NCI-H1092 (cell line): Measurements from ENCODE around the gene NIF3L1.
"Not testable (repeated sequence)": the region's sequence is repeated elsewhere in the genome, so short reads cannot be mapped to it uniquely, and the experiment has no call there.

Experiments used
- DNase-seq: peaks from one replicate; lab custom pipeline; 2025; lab: John Stamatoyannopoulos, UW

Gene NIF3L1

DNA sequence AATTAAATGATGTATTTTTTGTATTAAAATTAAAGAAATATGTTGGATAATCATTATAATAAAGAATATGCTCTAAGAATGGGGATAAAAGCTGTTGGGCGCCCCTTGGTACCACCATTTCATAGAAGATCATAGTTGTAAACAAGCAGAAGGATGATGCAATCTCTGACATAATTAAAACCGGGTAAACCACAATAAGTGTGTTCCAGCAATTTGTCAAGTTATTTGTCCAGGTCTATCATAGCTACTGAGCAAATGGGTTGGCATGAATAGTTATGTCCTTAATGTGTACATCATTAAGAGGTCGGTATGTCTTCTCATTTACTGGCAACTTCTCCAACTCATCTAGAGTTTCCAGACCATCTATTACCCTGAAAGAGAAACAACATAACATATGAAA is 18.0 kb upstream of the NIF3L1 start:
- no peak for DNase-seq

GRCh38 chr2:200873560-200873959 is 15.6 kb upstream of the NIF3L1 start:
- DNase-seq: no peak

DNA sequence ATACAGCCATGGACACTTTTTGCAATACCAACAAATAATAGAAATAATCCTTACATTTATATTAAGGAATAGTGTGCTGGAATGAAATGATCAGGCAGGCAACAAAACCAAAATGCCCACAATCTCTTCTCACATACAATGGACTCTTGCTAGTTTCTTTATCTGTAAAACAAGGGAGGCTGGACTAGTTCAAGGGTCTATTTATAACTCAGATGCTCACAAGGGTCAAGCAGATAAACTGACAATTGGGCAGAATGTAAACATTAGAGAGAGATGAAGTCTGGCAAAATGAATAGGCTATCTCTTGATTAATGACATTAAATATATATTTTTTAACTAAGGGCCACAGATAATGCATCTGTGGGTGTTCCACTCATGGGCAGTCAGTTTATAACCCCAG is 11.7 kb upstream of the NIF3L1 start:
- DNase-seq: no peak

DNA sequence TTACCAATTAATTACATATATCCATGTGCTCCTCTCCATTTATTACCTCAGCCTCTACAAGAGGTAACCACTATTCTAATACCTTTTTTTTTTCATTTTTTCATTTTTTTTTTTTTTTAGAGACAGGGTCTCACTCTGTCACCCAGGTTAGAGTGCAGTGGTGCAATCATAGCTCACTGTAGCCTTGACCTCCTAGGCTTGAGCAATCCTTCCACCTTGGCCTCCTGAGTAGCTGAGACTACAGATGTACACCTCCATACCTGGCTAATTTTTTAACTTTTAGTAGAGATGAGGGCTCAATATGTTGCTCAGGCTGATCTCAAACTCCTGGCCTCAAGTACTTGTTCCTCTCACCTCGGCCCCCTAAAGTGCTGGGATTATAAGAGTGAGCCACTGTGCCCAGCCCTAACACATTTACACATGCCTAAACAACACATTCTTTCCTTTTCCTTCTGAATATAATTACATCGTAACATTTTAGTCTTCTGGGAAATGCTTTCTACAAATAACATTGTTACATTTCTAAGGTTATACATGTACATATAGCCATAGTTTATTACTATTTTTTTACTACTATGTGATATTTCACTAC is 10.8 kb upstream of the NIF3L1 start:
- DNase-seq: no peak

- DNase-seq: not testable (repeated sequence)
Observed at GRCh38 chr2:200881715-200882249, 7.4 kb upstream of the NIF3L1 start.

DNA sequence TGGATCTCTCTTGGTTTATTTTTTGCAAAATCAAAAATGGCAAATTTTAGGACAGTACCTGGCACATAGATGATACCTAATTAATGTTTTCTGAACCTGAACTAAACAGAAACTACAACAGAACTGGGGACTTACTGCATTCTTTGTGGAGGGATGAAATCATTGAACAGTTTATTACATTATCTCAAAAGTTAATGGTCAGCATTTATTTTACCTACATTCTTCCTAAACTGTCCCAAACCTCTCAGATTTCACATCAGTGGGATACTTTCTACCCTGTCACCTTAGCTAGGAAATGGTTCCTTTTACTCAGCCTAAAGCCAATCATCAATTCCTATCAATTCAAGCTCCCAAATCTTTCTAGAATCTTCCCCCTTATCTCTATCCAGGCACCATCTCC is 10.3 kb downstream of the NIF3L1 start:
- DNase-seq: no peak

DNA sequence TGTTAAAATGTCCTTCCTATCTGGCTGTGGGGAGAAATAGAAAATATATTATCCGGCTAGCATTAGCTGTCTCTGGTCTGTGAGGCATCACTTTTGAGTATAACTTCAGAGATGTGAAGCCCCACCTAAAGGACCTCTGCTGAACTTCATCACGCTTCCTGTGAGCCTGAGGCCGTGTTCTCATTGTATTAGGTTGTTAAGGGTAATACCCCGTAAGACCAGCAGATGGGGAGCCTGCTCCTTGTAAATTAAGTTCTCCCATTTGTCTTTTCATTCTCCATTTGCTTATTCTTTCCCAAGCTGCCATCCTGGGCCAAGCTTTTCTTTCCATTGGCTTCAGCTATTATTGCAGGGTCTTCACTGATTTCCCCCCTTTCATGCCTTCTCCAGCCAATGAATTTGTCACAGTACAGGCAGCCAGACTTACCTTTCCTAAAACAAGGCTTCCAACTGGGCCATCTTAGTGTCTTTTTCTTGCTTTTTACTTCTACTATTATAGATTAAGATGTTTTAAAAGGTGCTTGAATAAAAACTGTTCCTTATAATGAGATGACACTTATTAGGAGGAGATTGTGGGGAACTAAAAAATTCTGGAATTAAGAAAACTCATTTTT is 12.4 kb downstream of the NIF3L1 start:
- peak; percentile 6 for DNase-seq

- DNase-seq: peak; percentile 1
Observed at GRCh38 chr2:200905618-200906296, 16.6 kb downstream of the NIF3L1 start.

- DNase-seq: no peak
Observed at GRCh38 chr2:200909958-200910357, 20.8 kb downstream of the NIF3L1 start.

- no peak for DNase-seq
Observed at GRCh38 chr2:200913654-200914053, 24.5 kb downstream of the NIF3L1 start.

- no peak for DNase-seq
Observed at GRCh38 chr2:200922439-200922838, 33.3 kb downstream of the NIF3L1 start.

- no peak for DNase-seq
Observed at GRCh38 chr2:200929334-200930249, 40.4 kb downstream of the NIF3L1 start.

- no peak for DNase-seq
Observed at GRCh38 chr2:200930947-200931626, 41.9 kb downstream of the NIF3L1 start.

- DNase-seq: no peak
Observed at GRCh38 chr2:200939832-200940231, 50.7 kb downstream of the NIF3L1 start.

- DNase-seq: no peak
Observed at GRCh38 chr2:200943527-200944105, 54.4 kb downstream of the NIF3L1 start.

DNA sequence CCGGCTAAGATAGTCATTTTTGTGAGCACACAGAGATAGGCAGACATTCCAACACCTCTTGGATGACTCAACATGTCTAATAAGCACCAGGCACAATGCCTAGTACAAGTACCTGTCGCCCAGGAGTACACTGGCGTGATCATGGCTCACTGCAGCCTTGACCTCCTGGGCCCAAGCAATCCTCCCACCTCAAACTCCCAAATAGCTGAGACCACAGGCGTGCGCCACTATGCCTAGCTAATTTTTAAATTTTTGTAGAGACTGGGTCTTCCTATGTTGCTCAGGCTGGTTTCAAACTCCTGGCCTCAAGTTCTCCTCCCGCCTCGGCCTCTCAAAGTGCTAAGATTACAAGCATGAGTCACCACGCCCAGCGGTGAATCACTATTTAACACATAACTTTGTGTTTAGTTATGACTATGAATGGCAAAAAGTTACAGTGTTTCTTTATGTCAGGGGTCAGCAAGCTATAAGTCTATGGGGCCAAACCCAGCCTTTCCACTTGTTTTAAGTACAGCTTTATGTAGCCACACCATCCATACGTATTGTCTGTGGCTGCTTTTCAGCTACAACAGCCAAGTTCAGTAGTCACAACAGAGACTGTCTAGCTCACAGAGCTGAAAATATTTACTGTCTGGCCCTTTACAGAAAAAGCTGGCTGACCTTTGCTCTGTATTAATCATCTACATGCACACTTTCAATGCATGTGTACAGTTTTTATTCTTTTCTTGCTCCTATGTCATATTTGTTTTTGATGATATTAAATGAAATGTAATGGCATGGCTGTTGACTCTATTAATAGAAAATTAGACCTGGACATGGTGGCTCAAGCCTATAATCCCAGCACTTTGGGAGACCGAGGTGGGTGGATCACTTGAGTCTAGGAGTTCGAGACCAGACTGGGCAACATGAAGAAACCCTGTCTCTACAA is 55.6 kb downstream of the NIF3L1 start:
- DNase-seq: no peak

GRCh38 chr2:200945395-200945729 is 56.2 kb downstream of the NIF3L1 start:
- DNase-seq: no peak

DNA sequence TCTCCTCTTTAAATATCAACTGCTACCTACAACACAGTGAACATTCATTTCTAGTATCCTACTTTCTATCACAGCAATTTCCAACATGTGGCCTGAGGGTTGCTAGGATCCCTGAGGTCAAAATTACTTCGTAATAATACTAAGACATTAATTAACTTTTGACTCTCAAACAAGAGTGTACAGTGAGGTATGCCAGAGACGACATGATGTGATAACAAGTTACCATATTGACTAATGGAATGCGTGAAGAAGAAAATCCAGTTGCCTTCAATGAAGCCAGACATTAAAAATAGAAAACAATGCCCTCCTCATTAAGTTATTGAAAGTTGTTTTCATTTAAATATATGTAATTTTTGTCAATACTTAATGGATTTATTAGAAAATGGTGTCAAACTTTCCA is 61.2 kb downstream of the NIF3L1 start:
- DNase-seq: no peak
